ENCODE measurements around the gene SRXN1.

GRCh38 chr20:618980-619379, 34.0 kb downstream of the SRXN1 start:
- TF ChIP-seq MYNN (IDR thresholded peaks at IDR 0.05) (no peak), MYNN (CRISPR knock-in tag; IDR thresholded peaks at IDR 0.05) (no peak), BRCA1 (IDR thresholded peaks at IDR 0.05) (no peak), BRCA1 (CRISPR knock-in tag; IDR thresholded peaks at IDR 0.05) (no peak), NRF1 (conservative IDR thresholded peaks at IDR 0.05 in 1 of 2, IDR thresholded peaks at IDR 0.05 in 1 of 2) (no peak), REST (IDR thresholded peaks at IDR 0.05; ENCODE audit: borderline replicate concordance) (no peak), REST (CRISPR knock-in tag; IDR thresholded peaks at IDR 0.05; ENCODE audit: low read depth) (no peak)
- TF ChIP-seq, protein P1, sequence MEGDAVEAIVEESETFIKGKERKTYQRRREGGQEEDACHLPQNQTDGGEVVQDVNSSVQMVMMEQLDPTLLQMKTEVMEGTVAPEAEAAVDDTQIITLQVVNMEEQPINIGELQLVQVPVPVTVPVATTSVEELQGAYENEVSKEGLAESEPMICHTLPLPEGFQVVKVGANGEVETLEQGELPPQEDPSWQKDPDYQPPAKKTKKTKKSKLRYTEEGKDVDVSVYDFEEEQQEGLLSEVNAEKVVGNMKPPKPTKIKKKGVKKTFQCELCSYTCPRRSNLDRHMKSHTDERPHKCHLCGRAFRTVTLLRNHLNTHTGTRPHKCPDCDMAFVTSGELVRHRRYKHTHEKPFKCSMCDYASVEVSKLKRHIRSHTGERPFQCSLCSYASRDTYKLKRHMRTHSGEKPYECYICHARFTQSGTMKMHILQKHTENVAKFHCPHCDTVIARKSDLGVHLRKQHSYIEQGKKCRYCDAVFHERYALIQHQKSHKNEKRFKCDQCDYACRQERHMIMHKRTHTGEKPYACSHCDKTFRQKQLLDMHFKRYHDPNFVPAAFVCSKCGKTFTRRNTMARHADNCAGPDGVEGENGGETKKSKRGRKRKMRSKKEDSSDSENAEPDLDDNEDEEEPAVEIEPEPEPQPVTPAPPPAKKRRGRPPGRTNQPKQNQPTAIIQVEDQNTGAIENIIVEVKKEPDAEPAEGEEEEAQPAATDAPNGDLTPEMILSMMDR (IDR thresholded peaks at IDR 0.05 in 2 of 3, conservative IDR thresholded peaks at IDR 0.05 in 1 of 3; ENCODE audit: insufficient read depth in 2 of 3, low read depth in 1 of 3, low read length in 3 of 3), result no peak

All from K562 (cell line).